HepG2 (cell line): ENCODE results near the gene TBX6. TPM values are rescaled to one million over a fixed set of nuclear protein-coding genes. Genes with fewer than 3 reads are reported as not detected.

ENCODE experiments used
- AFF4 ChIP-seq: sonication (generic); formaldehyde crosslinking; IDR thresholded peaks from 2 replicates; pipeline ENCODE4 v1.4.0; 2020; ENCODE audit warnings: missing genetic modification reagents
- ARID3A ChIP-seq: IDR thresholded peaks from 2 replicates; pipeline ENCODE4 v1.6.1; 2012; ENCODE audit warnings: low read depth, low read length, improper control_type of control experiment
- EZH2 ChIP-seq: conservative IDR thresholded peaks from 2 replicates; pipeline ENCODE4 v1.6.1; 2012; ENCODE audit warnings: mild to moderate bottlenecking, low read depth, low read length, moderate library complexity
- GABPA ChIP-seq, 2 experiments: IDR thresholded peaks; 2 replicates each; pipeline ENCODE4 v1.6.1; 2011 to 2016; ENCODE audit warnings: low read depth in 2 of 2, low read length in 1 of 2, missing biosample characterization in 1 of 2, missing genetic modification characterization in 1 of 2
- GATAD1 ChIP-seq: IDR thresholded peaks from 2 replicates; pipeline ENCODE4 v1.6.1; 2016; ENCODE audit warnings: missing genetic modification reagents, missing compliant biosample characterization
- HNRNPH1 ChIP-seq: fragments of 200-400 bp; formaldehyde crosslinking; optimal IDR thresholded peaks from 2 replicates; pipeline ENCODE3; 2017; ENCODE audit warnings: mild to moderate bottlenecking, low read depth, low read length
- MAF1 ChIP-seq: sonication (generic); formaldehyde crosslinking; IDR thresholded peaks from 2 replicates; pipeline ENCODE4 v1.5.0; 2020; ENCODE audit warnings: missing genetic modification reagents, borderline replicate concordance
- MBD4 ChIP-seq: IDR thresholded peaks from 2 replicates; pipeline ENCODE4 v1.6.1; 2012; ENCODE audit warnings: low read length, inconsistent platforms, borderline replicate concordance
- MED13 ChIP-seq: sonication (generic); formaldehyde crosslinking; IDR thresholded peaks from 2 replicates; pipeline ENCODE4 v1.5.0; 2020; ENCODE audit warnings: missing genetic modification reagents
- SAP130 ChIP-seq: IDR thresholded peaks from 2 replicates; pipeline ENCODE4 v1.6.1; 2016; ENCODE audit warnings: low read depth
- SCMH1 ChIP-seq: sonication (generic); formaldehyde crosslinking; IDR thresholded peaks from 2 replicates; pipeline ENCODE4 v1.9.0; 2021; ENCODE audit warnings: missing genetic modification reagents, mild to moderate bottlenecking, borderline replicate concordance
- XBP1 ChIP-seq: sonication (generic); formaldehyde crosslinking; IDR thresholded peaks from 2 replicates; pipeline ENCODE4 v1.5.0; 2020; ENCODE audit warnings: missing genetic modification reagents
- ZC3H4 ChIP-seq: sonication (generic); formaldehyde crosslinking; IDR thresholded peaks from 2 replicates; pipeline ENCODE4 v1.4.0; 2020; ENCODE audit warnings: missing genetic modification reagents, borderline replicate concordance
- ZNF256 ChIP-seq: sonication (generic); formaldehyde crosslinking; conservative IDR thresholded peaks from 2 replicates; pipeline ENCODE4 v1.4.0; 2020; ENCODE audit warnings: missing genetic modification reagents
- ZNF431 ChIP-seq: sonication (generic); formaldehyde crosslinking; IDR thresholded peaks from 2 replicates; pipeline ENCODE4 v1.9.0; 2022; ENCODE audit warnings: missing genetic modification reagents, low read depth, mild to moderate bottlenecking, borderline replicate concordance
- ZNF556 ChIP-seq: sonication (generic); formaldehyde crosslinking; IDR thresholded peaks from 2 replicates; pipeline ENCODE4 v1.4.0; 2020; ENCODE audit warnings: mild to moderate bottlenecking, missing genetic modification reagents, borderline replicate concordance
- ZNF672 ChIP-seq: sonication (generic); formaldehyde crosslinking; IDR thresholded peaks from 2 replicates; pipeline ENCODE4 v1.8.1; 2022; ENCODE audit warnings: missing genetic modification reagents
- polyA plus RNA-seq, 8 experiments: library from polyadenylated mRNA; depleted of rRNA in 3 of 8; stranded (reverse) in 7 of 8; unstranded in 1 of 8; fragments of >200 nt; fragmentation: Illumina TruSeq in 4 of 8; extraction: Trizol in 4 of 8; gene quantifications; 2 replicates each; pipeline versions ENCODE4 v1.2.1 to v1.2.3, GENCODE V29; 2011 to 2016; ENCODE audit warnings: low read depth in 4 of 8, missing spikeins in 1 of 8, mixed read lengths in 1 of 8; ENCODE audit not compliant: insufficient read depth in 1 of 8
- total RNA-seq, 5 experiments: library from RNA; depleted of rRNA; stranded (reverse); fragments of >200 nt; fragmentation: Illumina TruSeq; extraction: Trizol; gene quantifications; 2 replicates each; pipeline ENCODE4 v1.2.3, GENCODE V29; 2016; ENCODE audit warnings: low read depth in 1 of 5
- TF ChIP-seq, protein P1 (sequence below): sonication (generic); formaldehyde crosslinking; IDR thresholded peaks from 2 replicates; pipeline ENCODE4 v1.4.0; 2020; ENCODE audit warnings: mild to moderate bottlenecking, missing genetic modification reagents
- TF ChIP-seq, protein P2 (sequence below): sonication (generic); formaldehyde crosslinking; IDR thresholded peaks from 2 replicates; pipeline ENCODE4 v1.9.0; 2021; ENCODE audit warnings: missing genetic modification reagents, borderline replicate concordance
- TF ChIP-seq, protein P3 (sequence below): sonication (generic); formaldehyde crosslinking; IDR thresholded peaks from 2 replicates; pipeline ENCODE4 v1.8.1; 2022; ENCODE audit warnings: mild to moderate bottlenecking, missing genetic modification reagents

The TBX6 gene
- total and polyA plus RNA-seq, 2 of the 13 experiments (the other 11 are each of a cell fraction or from before 2014, with no cell fraction given), result 0.24 to 0.42 TPM

GRCh38 chr16:30075503-30076275 is 16.0 kb downstream of the TBX6 start, which contains the start of gene PPP4C (continued):
- TF ChIP-seq MAF1 (CRISPR knock-in tag) (no peak), SCMH1 (no peak), SAP130 (CRISPR knock-in tag) (peak; percentile 93), HNRNPH1 (no peak), ZNF672 (no peak), AFF4 (no peak), ZC3H4 (CRISPR knock-in tag) (no peak), ZNF556 (no peak), GABPA (IDR thresholded peaks at IDR 0.05; ENCODE audit: low read depth, low read length) (peak; percentile 96), GABPA (CRISPR knock-in tag; IDR thresholded peaks at IDR 0.05; ENCODE audit: low read depth) (peak; percentile 95), ARID3A (no peak), EZH2 (no peak), ZNF256 (no peak), MBD4 (no peak), MED13 (CRISPR knock-in tag) (0 out of 2 replicates have a peak, but pooled peaks have one; percentile 47), ZNF431 (CRISPR knock-in tag) (no peak), GATAD1 (CRISPR knock-in tag) (peak; percentile 96), XBP1 (CRISPR knock-in tag) (no peak)
- TF ChIP-seq, protein P1, sequence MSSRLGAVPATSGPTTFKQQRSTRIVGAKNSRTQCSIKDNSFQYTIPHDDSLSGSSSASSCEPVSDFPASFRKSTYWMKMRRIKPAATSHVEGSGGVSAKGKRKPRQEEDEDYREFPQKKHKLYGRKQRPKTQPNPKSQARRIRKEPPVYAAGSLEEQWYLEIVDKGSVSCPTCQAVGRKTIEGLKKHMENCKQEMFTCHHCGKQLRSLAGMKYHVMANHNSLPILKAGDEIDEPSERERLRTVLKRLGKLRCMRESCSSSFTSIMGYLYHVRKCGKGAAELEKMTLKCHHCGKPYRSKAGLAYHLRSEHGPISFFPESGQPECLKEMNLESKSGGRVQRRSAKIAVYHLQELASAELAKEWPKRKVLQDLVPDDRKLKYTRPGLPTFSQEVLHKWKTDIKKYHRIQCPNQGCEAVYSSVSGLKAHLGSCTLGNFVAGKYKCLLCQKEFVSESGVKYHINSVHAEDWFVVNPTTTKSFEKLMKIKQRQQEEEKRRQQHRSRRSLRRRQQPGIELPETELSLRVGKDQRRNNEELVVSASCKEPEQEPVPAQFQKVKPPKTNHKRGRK (CRISPR knock-in tag), result no peak
- TF ChIP-seq, protein P2, sequence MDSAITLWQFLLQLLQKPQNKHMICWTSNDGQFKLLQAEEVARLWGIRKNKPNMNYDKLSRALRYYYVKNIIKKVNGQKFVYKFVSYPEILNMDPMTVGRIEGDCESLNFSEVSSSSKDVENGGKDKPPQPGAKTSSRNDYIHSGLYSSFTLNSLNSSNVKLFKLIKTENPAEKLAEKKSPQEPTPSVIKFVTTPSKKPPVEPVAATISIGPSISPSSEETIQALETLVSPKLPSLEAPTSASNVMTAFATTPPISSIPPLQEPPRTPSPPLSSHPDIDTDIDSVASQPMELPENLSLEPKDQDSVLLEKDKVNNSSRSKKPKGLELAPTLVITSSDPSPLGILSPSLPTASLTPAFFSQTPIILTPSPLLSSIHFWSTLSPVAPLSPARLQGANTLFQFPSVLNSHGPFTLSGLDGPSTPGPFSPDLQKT (CRISPR knock-in tag), result no peak; the same call in 1 of the 2 replicates
- TF ChIP-seq, protein P3, sequence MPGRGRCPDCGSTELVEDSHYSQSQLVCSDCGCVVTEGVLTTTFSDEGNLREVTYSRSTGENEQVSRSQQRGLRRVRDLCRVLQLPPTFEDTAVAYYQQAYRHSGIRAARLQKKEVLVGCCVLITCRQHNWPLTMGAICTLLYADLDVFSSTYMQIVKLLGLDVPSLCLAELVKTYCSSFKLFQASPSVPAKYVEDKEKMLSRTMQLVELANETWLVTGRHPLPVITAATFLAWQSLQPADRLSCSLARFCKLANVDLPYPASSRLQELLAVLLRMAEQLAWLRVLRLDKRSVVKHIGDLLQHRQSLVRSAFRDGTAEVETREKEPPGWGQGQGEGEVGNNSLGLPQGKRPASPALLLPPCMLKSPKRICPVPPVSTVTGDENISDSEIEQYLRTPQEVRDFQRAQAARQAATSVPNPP (CRISPR knock-in tag), result peak; percentile 24; the same call in 1 of the 2 replicates
